Measurements from ENCODE around the gene NFYB.

Gene NFYB

DNA sequence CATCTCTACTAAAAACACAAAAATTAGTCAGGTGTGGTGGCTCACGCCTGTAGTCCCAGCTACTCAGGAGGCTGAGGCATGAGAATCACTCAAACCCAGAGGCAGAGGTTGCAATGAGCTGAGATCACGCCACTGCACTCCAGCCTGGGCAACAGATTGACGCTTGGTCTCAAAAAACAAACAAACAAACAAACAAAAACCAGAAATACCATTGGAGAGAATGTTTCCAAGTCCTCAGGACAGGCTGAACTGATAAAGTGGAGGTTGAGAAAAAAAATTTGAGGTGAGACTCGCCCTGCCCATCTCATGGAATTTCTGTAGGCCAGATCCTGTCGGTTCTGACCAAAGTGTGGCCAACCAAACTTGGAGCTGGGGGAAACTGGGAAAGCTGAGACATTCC, 30.6 kb upstream of the NFYB start:
- TF ChIP-seq POLR2AphosphoS5 (IDR thresholded peaks at IDR 0.05; ENCODE audit: low read depth, low read length) (no peak), TAF1 (IDR thresholded peaks at IDR 0.05; ENCODE audit: borderline replicate concordance, insufficient read depth, low read length) (no peak), SIN3A (IDR thresholded peaks at IDR 0.05; ENCODE audit: borderline replicate concordance, insufficient read depth, low read length) (no peak), FOXP2 (optimal IDR thresholded peaks at IDR 0.05; ENCODE audit: borderline replicate concordance, extremely low read depth, extremely low read length, insufficient read depth) (no peak)
- TF ChIP-seq, protein P1, sequence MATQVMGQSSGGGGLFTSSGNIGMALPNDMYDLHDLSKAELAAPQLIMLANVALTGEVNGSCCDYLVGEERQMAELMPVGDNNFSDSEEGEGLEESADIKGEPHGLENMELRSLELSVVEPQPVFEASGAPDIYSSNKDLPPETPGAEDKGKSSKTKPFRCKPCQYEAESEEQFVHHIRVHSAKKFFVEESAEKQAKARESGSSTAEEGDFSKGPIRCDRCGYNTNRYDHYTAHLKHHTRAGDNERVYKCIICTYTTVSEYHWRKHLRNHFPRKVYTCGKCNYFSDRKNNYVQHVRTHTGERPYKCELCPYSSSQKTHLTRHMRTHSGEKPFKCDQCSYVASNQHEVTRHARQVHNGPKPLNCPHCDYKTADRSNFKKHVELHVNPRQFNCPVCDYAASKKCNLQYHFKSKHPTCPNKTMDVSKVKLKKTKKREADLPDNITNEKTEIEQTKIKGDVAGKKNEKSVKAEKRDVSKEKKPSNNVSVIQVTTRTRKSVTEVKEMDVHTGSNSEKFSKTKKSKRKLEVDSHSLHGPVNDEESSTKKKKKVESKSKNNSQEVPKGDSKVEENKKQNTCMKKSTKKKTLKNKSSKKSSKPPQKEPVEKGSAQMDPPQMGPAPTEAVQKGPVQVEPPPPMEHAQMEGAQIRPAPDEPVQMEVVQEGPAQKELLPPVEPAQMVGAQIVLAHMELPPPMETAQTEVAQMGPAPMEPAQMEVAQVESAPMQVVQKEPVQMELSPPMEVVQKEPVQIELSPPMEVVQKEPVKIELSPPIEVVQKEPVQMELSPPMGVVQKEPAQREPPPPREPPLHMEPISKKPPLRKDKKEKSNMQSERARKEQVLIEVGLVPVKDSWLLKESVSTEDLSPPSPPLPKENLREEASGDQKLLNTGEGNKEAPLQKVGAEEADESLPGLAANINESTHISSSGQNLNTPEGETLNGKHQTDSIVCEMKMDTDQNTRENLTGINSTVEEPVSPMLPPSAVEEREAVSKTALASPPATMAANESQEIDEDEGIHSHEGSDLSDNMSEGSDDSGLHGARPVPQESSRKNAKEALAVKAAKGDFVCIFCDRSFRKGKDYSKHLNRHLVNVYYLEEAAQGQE (IDR thresholded peaks at IDR 0.05; ENCODE audit: insufficient read depth in 1 of 2, low read depth in 2 of 2, low read length in 2 of 2) = no peak

DNA sequence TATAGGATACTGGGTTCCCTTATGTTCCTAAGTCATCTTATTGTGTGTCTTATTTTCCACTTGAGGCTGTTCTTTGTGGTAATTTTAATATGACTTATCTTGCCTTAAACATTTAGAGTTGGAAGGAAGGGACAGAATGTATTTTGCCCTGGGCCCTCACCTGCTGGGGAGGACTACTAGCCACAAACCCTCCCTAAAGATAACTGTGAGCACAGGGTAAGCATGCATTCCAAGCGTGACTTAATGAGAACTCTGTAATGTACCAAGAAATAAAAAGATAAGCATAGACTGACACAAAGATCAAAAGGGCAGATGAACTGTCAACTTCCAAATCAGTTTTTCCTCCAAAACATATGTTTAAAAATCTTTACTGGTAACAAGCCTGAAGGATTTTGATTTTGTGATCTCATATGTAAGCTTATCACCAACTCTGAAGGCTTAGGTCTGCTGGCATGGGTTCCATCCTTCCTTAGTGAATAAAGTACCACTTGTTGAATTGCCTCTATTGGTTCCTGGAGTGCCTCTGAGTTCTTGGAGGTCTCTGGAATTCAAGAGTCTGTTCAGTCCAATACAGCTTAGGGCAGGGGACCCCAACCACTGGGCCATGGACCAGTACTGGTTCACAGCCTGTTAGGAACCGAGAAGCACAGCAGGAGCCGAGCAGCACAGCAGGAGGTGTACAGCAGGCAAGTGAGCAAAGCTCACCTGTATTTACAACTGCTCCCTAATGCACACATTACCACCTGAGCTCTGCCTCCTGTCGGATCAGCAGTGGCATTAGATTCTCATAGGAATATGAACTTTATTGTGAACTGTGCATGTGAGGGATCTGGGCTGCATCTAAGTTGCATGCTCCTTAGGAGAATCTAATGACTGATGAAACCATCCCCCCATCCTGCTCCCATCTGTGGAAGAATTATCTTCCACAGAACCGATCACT, 29.8 kb upstream of the NFYB start:
- no peak for TF ChIP-seq POLR2AphosphoS5 (IDR thresholded peaks at IDR 0.05; ENCODE audit: low read depth, low read length)
- TF ChIP-seq SIN3A (IDR thresholded peaks at IDR 0.05; ENCODE audit: borderline replicate concordance, insufficient read depth, low read length) = no peak
- TF ChIP-seq, protein P1 (IDR thresholded peaks at IDR 0.05; ENCODE audit: insufficient read depth in 1 of 2, low read depth in 2 of 2, low read length in 2 of 2) = no peak
- TF ChIP-seq FOXP2 (optimal IDR thresholded peaks at IDR 0.05; ENCODE audit: borderline replicate concordance, extremely low read depth, extremely low read length, insufficient read depth) = no peak
- TF ChIP-seq TAF1 (IDR thresholded peaks at IDR 0.05; ENCODE audit: borderline replicate concordance, insufficient read depth, low read length) = no peak

DNA sequence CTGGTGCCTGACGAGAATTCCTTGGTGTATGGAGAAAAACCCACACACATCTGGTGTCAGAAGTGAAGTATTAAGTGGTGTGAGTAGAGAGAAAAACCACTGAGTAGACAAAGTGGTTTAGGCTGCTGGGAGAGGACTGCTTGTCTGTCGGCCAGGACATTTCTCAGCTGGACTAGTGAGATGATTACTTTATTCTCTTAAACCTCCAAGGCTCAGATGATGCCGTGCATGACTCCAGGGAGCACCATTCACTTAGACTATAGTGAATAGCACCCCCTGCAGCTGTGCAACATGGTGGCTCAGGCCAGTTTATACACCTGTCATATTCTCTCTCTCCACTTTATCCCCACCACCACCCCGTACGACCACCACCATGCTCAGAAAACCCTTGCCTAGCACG, 28.5 kb upstream of the NFYB start:
- TF ChIP-seq, protein P1 (IDR thresholded peaks at IDR 0.05; ENCODE audit: insufficient read depth in 1 of 2, low read depth in 2 of 2, low read length in 2 of 2) = no peak
- TF ChIP-seq POLR2AphosphoS5 (IDR thresholded peaks at IDR 0.05; ENCODE audit: low read depth, low read length) = no peak
- TF ChIP-seq FOXP2 (optimal IDR thresholded peaks at IDR 0.05; ENCODE audit: borderline replicate concordance, extremely low read depth, extremely low read length, insufficient read depth) = no peak
- no peak for TF ChIP-seq SIN3A (IDR thresholded peaks at IDR 0.05; ENCODE audit: borderline replicate concordance, insufficient read depth, low read length)

DNA sequence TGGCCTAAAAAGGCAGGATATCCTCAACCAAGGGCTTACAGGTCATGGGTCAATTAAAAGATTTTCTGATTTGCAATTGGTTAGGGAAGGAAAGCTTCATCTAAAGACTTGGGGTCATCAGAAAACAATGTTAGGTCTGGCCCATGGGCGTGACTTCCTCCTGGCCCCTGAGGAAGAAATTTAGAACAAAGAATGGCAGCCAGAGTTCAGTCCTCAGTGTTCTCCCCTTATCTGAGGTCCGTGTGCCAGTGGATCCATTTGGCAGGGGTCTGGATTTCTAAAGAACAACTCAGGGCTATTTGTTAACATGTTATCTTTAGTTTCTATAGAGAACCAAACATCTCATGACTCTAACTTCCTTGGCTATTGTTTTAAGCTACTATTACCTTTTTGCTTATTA, 27.8 kb upstream of the NFYB start:
- TF ChIP-seq, protein P1 (IDR thresholded peaks at IDR 0.05; ENCODE audit: insufficient read depth in 1 of 2, low read depth in 2 of 2, low read length in 2 of 2) = no peak
- TF ChIP-seq POLR2AphosphoS5 (IDR thresholded peaks at IDR 0.05; ENCODE audit: low read depth, low read length) (no peak), SIN3A (IDR thresholded peaks at IDR 0.05; ENCODE audit: borderline replicate concordance, insufficient read depth, low read length) (no peak), TAF1 (IDR thresholded peaks at IDR 0.05; ENCODE audit: borderline replicate concordance, insufficient read depth, low read length) (no peak), FOXP2 (optimal IDR thresholded peaks at IDR 0.05; ENCODE audit: borderline replicate concordance, extremely low read depth, extremely low read length, insufficient read depth) (no peak)

All from PFSK-1 (cell line).